ENCODE data around the gene MGMT. TPM values are rescaled to one million over a fixed set of nuclear protein-coding genes. Genes with fewer than 3 reads are reported as not detected.
A peak's percentile ranks its signal among the peaks of the same experiment; 100 is the strongest.

Gene MGMT
- total and polyA plus RNA-seq, 2 of the 4 experiments (the other 2 are of a cell fraction), result 11.5 to 17.8 TPM

GRCh38 chr10:129613377-129613980 is 146.4 kb downstream of the MGMT start:
- no peak overlapping the region for H3K27ac ChIP-seq (ENCODE audit: insufficient read depth, low read length)
- no peak overlapping the region for H3K4me3 ChIP-seq (ENCODE audit: insufficient read depth, low read depth, low read length)
- no peak overlapping the region for H2BK5ac ChIP-seq (ENCODE audit: low read depth, low read length, poor library complexity, severe bottlenecking)
- no peak overlapping the region for H2AFZ ChIP-seq (replicated peaks; ENCODE audit: low read length, poor library complexity)
- no peak overlapping the region for H3K4ac ChIP-seq (ENCODE audit: low read depth, low read length)
- no peak overlapping the region for H3K4me2 ChIP-seq (ENCODE audit: low read depth, low read length)
- H4K5ac ChIP-seq (ENCODE audit: low read depth, low read length), result no peak overlapping the region
- dilution Hi-C loops (cut with HindIII; ENCODE audit: low sequenced_read_pairs, unreplicated experiment) (no loop called here), in situ Hi-C loops (cut with MboI; ENCODE audit: low sequenced_read_pairs) (no loop called here), intact Hi-C loops (cut with micrococcal nuclease) (no loop called here)
- H2AK9ac ChIP-seq (replicated peaks; ENCODE audit: low read depth, low read length, poor library complexity), result no peak overlapping the region
- H3K9me1 ChIP-seq (ENCODE audit: insufficient read depth, low read length), result no peaks in the 10 kb centered on the region
- H2BK15ac ChIP-seq (ENCODE audit: low read depth, low read length), result no peak overlapping the region
- no peaks in the 10 kb centered on the region for H3K79me1 ChIP-seq (ENCODE audit: low read depth in 1 of 2, low read length in 2 of 2)
- H3K9ac ChIP-seq (ENCODE audit: low read depth, low read length), result no peak overlapping the region
- no TSS peak for BruUV-seq (replicated peaks)
- no peak for DNase-seq
- H4K20me1 ChIP-seq (ENCODE audit: insufficient read depth, low read length), result no peaks in the 10 kb centered on the region
- no peak overlapping the region for H3K14ac ChIP-seq (replicated peaks; ENCODE audit: low read depth, low read length)
- no peak for ATAC-seq (ENCODE audit: low read depth)
- no peaks in the 10 kb centered on the region for H3K36me3 ChIP-seq (ENCODE audit: control insufficient read depth, insufficient read depth, low read length)
- WGBS, 2 experiments (ENCODE audit: extremely low coverage in 2 of 2, insufficient read length in 1 of 2), result 100% methylated on average over 1 of the region's 12 CpGs; no CpG with 5 or more reads in 1 of the 2 experiments
- POLR2A ChIA-PET (ENCODE audit: unreplicated experiment), result no interaction called here
- no peak overlapping the region for H4K8ac ChIP-seq (ENCODE audit: low read depth in 2 of 2, low read length in 2 of 2)
- H3K23ac ChIP-seq (ENCODE audit: low read depth, low read length), result no peak overlapping the region
- H3K27me3 ChIP-seq (ENCODE audit: control insufficient read depth, insufficient read depth, low read length), result no peaks in the 10 kb centered on the region
- H2BK120ac ChIP-seq (ENCODE audit: low read depth, low read length), result no peak overlapping the region
- TF ChIP-seq MAFK (IDR thresholded peaks at IDR 0.05; ENCODE audit: low read depth, low read length), result peak; percentile 55; the same call in 1 of the 2 replicates
- TF ChIP-seq RAD21 (IDR thresholded peaks at IDR 0.05; ENCODE audit: low read length), result no peak
- no peak for TF ChIP-seq MAZ (IDR thresholded peaks at IDR 0.05; ENCODE audit: borderline replicate concordance, low read depth, low read length)
- TF ChIP-seq CEBPB (IDR thresholded peaks at IDR 0.05; ENCODE audit: low read depth, low read length), result no peak
- no peak for TF ChIP-seq BHLHE40 (IDR thresholded peaks at IDR 0.05; ENCODE audit: low read depth, low read length)
- no peaks in the 10 kb centered on the region for H3K4me1 ChIP-seq (ENCODE audit: control insufficient read depth, insufficient read depth, low read length)
- H3K56ac ChIP-seq (ENCODE audit: extremely low read depth, insufficient read depth, low read length), result no peak overlapping the region
- H2BK20ac ChIP-seq (ENCODE audit: low read depth, low read length), result no peak overlapping the region
- H4K91ac ChIP-seq (ENCODE audit: insufficient read depth, low read depth, low read length), result no peak overlapping the region
- H2AK5ac ChIP-seq (ENCODE audit: low read depth, low read length), result no peak overlapping the region
- H3K9me3 ChIP-seq (ENCODE audit: control insufficient read depth, insufficient read depth, low read length), result 0 out of 2 replicates have a peak, but pooled peaks cover 3% of the 10 kb centered on the region
- H3K18ac ChIP-seq (ENCODE audit: low read depth, low read length), result no peak overlapping the region
- CTCF ChIA-PET, result no interaction called here

Measured in IMR-90 (cell line).